Stimulated activated CD8-positive, alpha-beta memory T cell treated with anti-CD3 and anti-CD28 coated beads, Interleukin-4, amount 100 ng/mL, for 48 hours (primary cell): Measurements from ENCODE around the gene FGF14.
"Not testable (repeated sequence)": the region's sequence is repeated elsewhere in the genome, so short reads cannot be mapped to it uniquely, and the experiment has no call there.

Experiments used
- DNase-seq: peaks from one replicate; pipeline ENCODE4 v3.0.0-alpha.2; 2020

FGF14 gene

DNA sequence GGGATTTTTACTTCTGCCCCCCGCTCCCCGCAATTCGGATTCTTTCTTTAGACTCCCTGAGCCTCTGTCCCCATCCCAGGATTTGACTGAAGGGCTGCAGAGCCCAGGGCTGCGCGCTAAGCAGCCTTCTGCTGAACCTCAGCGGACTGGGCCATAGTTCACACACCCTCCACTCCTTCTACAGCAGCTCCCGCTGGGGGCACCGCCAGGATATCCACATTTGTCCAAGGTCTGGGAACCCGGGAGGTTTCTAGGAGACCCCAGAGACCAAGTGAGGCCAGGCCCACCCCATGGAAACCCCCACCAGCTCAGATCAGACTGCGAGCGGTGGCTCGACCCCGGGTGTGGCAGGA is 486.1 kb downstream of the FGF14 start:
- no peak for DNase-seq

DNA sequence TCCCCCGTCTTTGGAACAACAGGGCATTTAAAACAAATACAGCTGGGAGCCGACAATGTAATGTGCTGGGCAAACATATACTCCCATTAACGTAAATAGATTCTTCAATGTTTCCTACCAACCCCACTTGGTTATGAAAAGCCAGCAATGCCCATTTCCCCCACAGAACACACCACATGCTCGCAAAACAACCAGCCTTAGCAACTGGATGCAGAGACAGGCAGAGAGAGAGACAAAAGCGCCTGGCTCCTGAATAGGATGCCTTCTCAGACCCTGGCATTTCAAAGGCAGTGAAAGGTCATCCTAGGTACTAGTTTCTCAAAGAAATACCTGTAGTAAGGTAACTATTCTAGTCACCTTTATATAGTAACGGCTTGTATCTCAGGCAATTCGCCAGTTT is 486.5 kb downstream of the FGF14 start:
- DNase-seq, result no peak

- no peak for DNase-seq
Measured at GRCh38 chr13:101911752-101912151, 490.1 kb downstream of the FGF14 start.

GRCh38 chr13:101903890-101904289 is 498.0 kb downstream of the FGF14 start:
- DNase-seq, result no peak

GRCh38 chr13:101898676-101899075 is 503.2 kb downstream of the FGF14 start:
- DNase-seq, result no peak

- DNase-seq, result no peak
Measured at GRCh38 chr13:101896541-101896940, 505.3 kb downstream of the FGF14 start.

GRCh38 chr13:101893021-101893420 is 508.8 kb downstream of the FGF14 start:
- no peak for DNase-seq

DNA sequence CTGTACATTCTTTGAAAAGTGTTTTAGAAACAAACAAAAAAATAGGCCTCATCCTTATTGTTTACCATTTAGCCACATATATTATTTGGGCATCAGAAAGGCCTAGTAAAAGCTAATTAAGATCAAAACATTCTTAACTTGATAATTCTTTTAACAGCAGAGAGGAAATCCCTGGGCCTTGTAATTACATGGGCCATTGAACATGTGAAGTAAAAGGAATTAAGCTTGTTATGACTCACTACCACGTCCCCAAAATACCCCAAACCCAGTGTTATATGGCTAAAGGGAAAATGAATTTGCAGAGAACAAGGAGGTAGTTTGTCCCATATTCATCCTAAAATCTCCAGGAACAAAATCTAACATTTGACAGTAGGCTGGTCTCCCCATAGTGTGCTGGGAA is 509.6 kb downstream of the FGF14 start:
- no peak for DNase-seq

- no peak for DNase-seq
Measured at GRCh38 chr13:101881593-101881992, 520.3 kb downstream of the FGF14 start.

DNA sequence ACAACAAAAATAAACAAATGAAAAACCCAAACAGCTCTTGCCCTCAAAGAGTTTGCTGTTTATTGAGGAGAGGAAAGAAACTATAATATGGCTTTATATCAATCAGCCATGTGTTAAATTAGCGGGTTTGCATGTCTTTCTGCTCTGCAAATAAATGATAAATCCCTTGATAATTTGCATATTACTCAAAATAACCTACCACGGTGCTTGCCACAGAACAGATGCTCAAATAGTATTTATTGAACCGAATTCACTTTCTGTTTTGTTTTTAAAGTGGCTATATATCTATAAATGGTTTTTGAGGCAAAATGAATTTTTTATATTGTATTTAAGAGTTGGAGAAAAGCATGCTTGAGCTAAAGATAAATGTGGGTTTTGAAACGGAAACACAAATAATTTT is 521.3 kb downstream of the FGF14 start:
- DNase-seq, result no peak

- no peak for DNase-seq
Measured at GRCh38 chr13:101876951-101877350, 524.9 kb downstream of the FGF14 start.

GRCh38 chr13:101875717-101876393 is 526.0 kb downstream of the FGF14 start:
- no peak for DNase-seq

DNA sequence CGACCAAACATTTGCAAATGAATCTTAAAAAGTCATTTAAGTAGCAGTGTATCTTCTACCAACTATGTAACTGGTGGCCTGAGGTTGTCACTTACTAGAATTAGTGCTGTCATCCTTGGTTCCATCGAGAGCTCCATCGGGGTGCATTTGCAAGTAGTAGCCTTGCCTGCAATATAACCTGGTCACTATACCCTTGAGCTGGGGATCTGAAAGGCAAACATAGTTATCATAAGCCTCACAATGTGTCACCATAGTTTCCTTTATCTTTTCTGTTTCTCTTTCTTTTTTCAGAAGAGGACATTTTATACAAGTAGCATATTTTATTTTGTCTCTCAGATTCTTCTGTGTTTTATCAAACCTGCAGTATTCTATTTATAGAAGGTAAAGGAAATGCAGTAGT is 526.8 kb downstream of the FGF14 start:
- DNase-seq, result no peak

DNA sequence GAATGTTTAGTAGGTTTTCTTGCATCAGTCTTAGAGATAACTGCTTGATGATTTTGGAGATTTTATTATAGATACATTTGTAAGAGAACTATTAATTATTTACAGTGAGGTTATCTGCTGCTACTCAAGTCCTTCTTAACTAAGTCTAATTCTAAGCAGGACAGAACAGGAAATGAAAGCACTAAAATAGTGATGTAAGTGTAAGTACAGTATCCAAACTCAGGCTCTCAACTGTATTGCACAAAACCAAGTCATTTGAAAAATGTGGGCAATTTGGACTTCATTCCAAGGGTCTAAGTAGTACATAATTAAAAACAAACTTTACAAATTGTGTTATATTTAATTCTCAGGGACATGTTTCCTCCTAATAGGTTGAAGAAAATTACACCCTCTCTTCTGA is 532.3 kb downstream of the FGF14 start:
- no peak for DNase-seq

- no peak for DNase-seq
Measured at GRCh38 chr13:101868585-101869469, 533.0 kb downstream of the FGF14 start.

GRCh38 chr13:101866889-101867581 is 534.8 kb downstream of the FGF14 start:
- DNase-seq, result no peak

DNA sequence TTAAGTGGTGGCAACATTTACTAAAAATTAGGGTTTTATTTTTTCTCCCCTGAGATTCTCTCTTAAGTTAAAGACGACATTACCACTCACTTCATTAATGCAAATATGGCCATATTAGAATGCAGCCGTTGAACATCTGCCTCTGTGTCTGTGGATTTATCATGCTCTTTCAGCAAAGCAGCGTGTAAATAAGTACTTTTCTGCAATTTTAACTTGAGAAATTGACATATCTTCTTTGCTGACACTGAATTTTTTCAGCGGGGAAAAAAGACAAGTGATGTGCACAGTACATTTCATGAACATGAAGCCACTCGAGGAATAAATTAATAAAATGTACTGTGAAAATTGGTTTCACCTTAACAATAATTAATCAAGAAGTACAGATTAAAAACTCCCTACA is 543.0 kb downstream of the FGF14 start:
- no peak for DNase-seq

DNA sequence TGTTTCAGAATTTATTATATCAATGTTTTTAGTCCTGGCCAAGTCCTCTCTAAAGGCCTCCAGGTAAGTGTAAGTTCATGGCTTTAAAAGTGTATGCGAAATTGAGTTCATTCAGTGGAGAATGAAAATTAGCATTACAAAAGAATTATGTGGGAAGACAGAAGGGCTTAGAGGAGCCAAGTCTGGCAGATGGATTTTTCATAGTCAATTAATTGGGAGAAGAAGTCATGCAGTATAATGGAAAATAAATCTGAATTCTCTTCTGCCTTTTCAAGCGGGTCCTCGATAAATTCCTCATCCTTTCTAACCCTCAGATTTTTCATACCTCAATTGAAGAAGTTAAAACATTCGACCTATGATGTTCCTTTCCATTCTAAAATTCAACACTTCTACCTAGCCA is 555.1 kb downstream of the FGF14 start:
- no peak for DNase-seq

DNA sequence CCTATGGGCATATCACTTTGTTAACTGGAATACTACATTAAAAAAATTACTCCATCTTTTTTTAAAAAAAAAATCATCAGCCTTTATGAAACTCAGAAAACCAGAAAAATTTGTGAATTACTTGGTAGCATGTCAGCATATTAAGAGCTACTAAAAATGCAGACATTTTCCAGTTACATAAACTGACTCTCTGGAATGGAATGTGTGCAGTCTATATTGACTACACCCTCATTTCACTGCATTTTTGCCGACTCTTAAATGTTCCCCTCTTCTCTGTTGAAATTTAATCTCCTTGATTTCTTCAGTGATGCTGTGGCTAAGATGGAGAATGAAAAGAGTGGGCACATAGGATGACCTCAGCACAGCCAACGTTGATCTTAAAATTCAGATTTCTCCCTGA is 555.6 kb downstream of the FGF14 start:
- DNase-seq, result no peak

DNA sequence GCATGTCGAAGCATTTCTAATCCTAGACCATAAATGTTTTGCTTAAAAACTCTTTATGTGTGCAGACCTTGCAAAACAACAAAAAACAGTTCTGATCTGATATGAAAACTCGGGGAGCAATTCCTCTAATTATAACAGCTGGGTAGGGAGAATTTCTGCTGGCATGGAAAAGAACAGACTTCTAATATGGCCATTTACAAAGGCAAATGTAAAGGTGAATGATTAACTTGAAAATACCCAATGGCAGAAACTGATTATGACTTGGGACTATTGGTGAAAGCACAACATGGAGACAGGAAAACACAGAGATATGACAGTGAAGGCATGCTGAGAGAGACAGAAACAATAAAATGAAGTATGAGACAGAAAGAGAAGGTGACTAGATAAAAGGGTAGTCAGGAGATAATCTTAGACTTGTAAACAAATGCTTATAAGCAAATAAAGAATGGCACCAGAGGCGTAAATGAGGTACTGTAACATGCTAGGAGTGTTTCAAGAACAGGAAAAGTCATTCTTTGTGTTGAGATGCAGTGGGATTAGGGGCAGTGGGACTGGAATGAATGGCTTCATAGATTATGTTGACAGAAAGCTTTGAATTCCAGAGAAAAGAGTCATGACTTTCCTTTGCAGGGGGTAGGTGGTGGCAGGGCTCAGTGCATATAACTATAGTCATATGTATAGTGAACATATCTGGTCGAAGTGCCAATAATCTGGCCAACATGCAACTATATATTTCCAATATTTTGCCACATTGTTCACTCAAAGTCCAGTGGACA is 556.4 kb downstream of the FGF14 start:
- no peak for DNase-seq

DNA sequence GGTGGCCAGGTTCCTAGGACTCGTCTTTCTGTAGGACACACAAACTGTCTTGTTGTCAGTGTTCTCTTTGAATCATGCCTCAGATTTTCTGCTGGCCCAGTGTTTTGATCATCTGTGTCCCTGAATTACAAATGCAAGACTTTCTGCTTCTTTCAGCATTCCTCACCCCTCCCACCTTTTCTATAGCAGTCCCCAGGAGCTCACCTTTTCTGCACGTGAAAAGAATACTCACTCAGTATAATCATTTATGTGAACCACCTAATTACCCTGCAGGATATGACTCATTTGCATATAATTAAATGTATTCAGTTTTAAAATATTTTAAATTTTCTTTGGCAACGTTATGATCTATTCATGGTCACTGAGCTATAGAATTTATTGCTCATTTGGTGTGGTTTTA is 560.1 kb downstream of the FGF14 start:
- DNase-seq, result no peak

GRCh38 chr13:101838323-101838722 is 563.5 kb downstream of the FGF14 start:
- DNase-seq, result no peak

DNA sequence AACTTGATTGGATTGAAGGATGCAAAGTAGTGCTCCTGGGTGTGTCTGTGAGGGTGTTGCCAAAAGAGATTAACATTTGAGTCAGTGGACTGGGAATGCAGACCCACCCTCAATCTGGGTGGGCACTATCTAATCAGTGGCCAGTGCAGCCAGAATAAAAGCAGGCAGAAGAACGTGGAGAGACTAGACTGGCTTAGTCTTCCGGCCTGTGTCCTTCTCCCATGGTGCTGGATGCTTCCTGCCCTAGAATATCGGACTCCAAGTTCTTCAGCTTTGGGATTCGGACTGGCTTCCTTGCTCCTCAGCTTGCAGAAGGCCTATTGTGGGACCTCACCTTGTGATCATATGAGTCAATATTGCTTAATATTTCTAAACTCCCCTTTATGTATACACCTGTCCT is 564.1 kb downstream of the FGF14 start:
- DNase-seq, result not testable (repeated sequence)
